ENCODE results near the gene ADAMTS17. TPM values are rescaled to one million over a fixed set of nuclear protein-coding genes. Genes with fewer than 3 reads are reported as not detected.

The ADAMTS17 gene
- total RNA-seq, 4 donors from 2014 or later: 5.0 to 16.2 (median 11.6) TPM

DNA sequence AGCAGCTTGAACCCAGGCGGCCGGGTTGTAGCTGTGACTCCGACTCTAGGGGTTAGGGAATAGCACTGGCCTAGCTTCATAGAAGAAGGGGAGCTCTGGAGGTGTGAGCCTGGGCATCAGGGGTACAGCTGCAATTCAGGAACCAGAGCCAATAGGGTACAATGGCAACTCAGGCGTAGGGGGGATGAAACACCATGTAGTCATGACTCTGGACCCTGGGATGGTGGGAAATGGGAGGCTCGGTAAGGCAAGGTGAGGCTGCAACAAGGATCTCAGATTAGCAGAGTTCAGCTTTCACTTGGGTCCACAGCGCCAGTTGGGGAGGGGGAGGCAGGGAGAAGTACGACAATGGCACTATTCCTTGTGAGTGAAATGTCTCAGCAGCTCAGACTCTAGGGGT, 398.3 kb downstream of the ADAMTS17 start:
- in situ Hi-C loops (cut with MboI; ENCODE audit: low sequenced_read_pairs in 4 of 4): loop anchor here (25.0 kb wide), 4 partner anchors 194 to 1069 kb away; partner anchors contain the start of genes ASB7 (in 1 of the 4) and LINS1 (in 1 of the 4)
- TF ChIP-seq POLR2A (IDR thresholded peaks at IDR 0.05) (no peak), CTCF (IDR thresholded peaks at IDR 0.05 in 4 of 5, conservative IDR thresholded peaks at IDR 0.05 in 1 of 5) (no peak)
- H3K36me3 ChIP-seq: no peaks in the 10 kb centered on the region
- ATAC-seq (no peak), DNase-seq (no peak)
- H3K27ac ChIP-seq: no peak overlapping the region
- H3K9me3 ChIP-seq: peaks cover 6 to 20% (median 7%) of the 10 kb centered on the region in 3 donors
- intact Hi-C loops (cut with DNase I; ENCODE audit: low total_unique reads): no loop called here
- H3K4me1 ChIP-seq: no peaks in the 10 kb centered on the region
- no peaks in the 10 kb centered on the region for H3K27me3 ChIP-seq
- H3K4me3 ChIP-seq: no peak overlapping the region

- H3K27me3 ChIP-seq: no peaks in the 10 kb centered on the region
- ATAC-seq (no peak), DNase-seq (no peak)
- H3K36me3 ChIP-seq: no peaks in the 10 kb centered on the region
- intact Hi-C loops (cut with DNase I; ENCODE audit: low total_unique reads): no loop called here
- TF ChIP-seq CTCF (IDR thresholded peaks at IDR 0.05 in 4 of 5, conservative IDR thresholded peaks at IDR 0.05 in 1 of 5): no peak
- no peak for TF ChIP-seq POLR2A (IDR thresholded peaks at IDR 0.05)
- peaks cover 0 to 6% of the 10 kb centered on the region in 2 donors for H3K4me1 ChIP-seq
- no peak overlapping the region for H3K27ac ChIP-seq
- H3K4me3 ChIP-seq: no peak overlapping the region
- in situ Hi-C loops (cut with MboI; ENCODE audit: low sequenced_read_pairs in 4 of 4): loop anchor here (5.0 to 25.0 kb wide), 8 partner anchors 202 to 1079 kb away; partner anchors contain the start of genes ASB7 (in 1 of the 4) and LINS1 (in 1 of the 4)
- H3K9me3 ChIP-seq: no peaks in the 10 kb centered on the region
These were observed 408.9 kb downstream of the ADAMTS17 start for GRCh38 chr15:99932676-99933402.

- Histone ChIP-seq H3K36me3 (no peaks in the 10 kb centered on the region), H3K27ac (no peak overlapping the region), H3K4me1 (peaks cover 0 to 6% of the 10 kb centered on the region in 2 donors), H3K27me3 (no peaks in the 10 kb centered on the region), H3K9me3 (no peaks in the 10 kb centered on the region), H3K4me3 (no peak overlapping the region)
- in situ Hi-C loops (cut with MboI; ENCODE audit: low sequenced_read_pairs in 4 of 4): loop anchor here (5.0 to 25.0 kb wide), 8 partner anchors 203 to 1080 kb away; partner anchors contain the start of genes ASB7 (in 1 of the 4) and LINS1 (in 1 of the 4)
- no peak for TF ChIP-seq POLR2A (IDR thresholded peaks at IDR 0.05)
- no peak for TF ChIP-seq CTCF (IDR thresholded peaks at IDR 0.05 in 4 of 5, conservative IDR thresholded peaks at IDR 0.05 in 1 of 5)
- DNase-seq (no peak), ATAC-seq (no peak)
- intact Hi-C loops (cut with DNase I; ENCODE audit: low total_unique reads): no loop called here
These were observed 409.8 kb downstream of the ADAMTS17 start for GRCh38 chr15:99931703-99932603.

DNA sequence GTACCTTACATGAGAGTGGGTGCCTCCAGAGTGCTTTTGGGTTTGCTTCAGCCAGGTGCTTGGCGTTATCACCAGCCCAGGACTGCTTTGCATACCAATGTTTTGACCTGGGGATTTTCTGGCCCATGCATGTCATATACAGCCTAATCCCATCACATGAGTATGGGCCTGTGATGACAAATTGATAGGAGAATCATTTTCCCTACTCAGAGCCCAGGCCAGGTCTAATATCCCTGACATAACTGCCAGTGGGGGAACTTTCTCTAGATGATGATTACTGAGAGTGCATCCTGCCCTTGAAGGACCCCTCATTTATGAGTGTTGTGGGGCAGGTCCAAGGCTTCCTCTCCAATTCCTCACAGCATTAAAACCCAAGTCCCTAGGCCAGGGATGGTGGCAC, 411.1 kb downstream of the ADAMTS17 start:
- no peak overlapping the region for H3K4me3 ChIP-seq
- no peak overlapping the region for H3K27ac ChIP-seq
- H3K4me1 ChIP-seq: peaks cover 0 to 6% of the 10 kb centered on the region in 2 donors
- TF ChIP-seq POLR2A (IDR thresholded peaks at IDR 0.05): no peak
- no peak for TF ChIP-seq CTCF (IDR thresholded peaks at IDR 0.05 in 4 of 5, conservative IDR thresholded peaks at IDR 0.05 in 1 of 5)
- intact Hi-C loops (cut with DNase I; ENCODE audit: low total_unique reads): no loop called here
- DNase-seq: no peak
- no peaks in the 10 kb centered on the region for H3K27me3 ChIP-seq
- no peaks in the 10 kb centered on the region for H3K9me3 ChIP-seq
- no peak for ATAC-seq
- in situ Hi-C loops (cut with MboI; ENCODE audit: low sequenced_read_pairs in 4 of 4): loop anchor here (5.0 to 25.0 kb wide), 8 partner anchors 204 to 1082 kb away; partner anchors contain the start of genes ASB7 (in 1 of the 4) and LINS1 (in 1 of the 4)
- no peaks in the 10 kb centered on the region for H3K36me3 ChIP-seq
